PC-3 (cell line): Measurements from ENCODE around the gene FAT4. TPM values are rescaled to one million over a fixed set of nuclear protein-coding genes. Genes with fewer than 3 reads are reported as not detected.

ENCODE experiments used
- ATAC-seq: fragments of 200-7000 bp; cut with Tn5 transposase; 2 replicates; pipeline ENCODE4 v1.9.1; 2020; ENCODE audit warnings: mild to moderate bottlenecking, moderate library complexity
- BruUV-seq: library from RNA; stranded (reverse); fragments of 400-500 nt; replicated peaks from 2 replicates; lab custom pipeline; 2021; lab: Mats Ljungman, UMichigan
- CTCF ChIA-PET: fragments of 300-600 bp; sonication (Branson Sonifier 250); formaldehyde crosslinking; loops from one replicate; lab custom pipeline; 2022; ENCODE audit warnings: antibody characterized with exemption; lab: Charles Lee
- POLR2A ChIA-PET: fragments of 300-600 bp; sonication (Branson Sonifier 250); formaldehyde crosslinking; loops from one replicate; lab custom pipeline; 2022; ENCODE audit warnings: antibody characterized with exemption; ENCODE audit not compliant: unreplicated experiment; lab: Charles Lee
- DNase-seq: peaks from one replicate; pipeline ENCODE4 v3.0.0-alpha.2; 2015
- H2AFZ ChIP-seq: fragments of 300-600 bp; sonication (generic); 2 replicates; pipeline ENCODE4 v1.6.0; 2016; ENCODE audit warnings: antibody characterized with exemption, low read length
- H3F3A ChIP-seq: fragments of 300-600 bp; sonication (generic); one replicate; pipeline ENCODE4 v1.6.0; 2017; ENCODE audit warnings: antibody characterized with exemption, low read length, control low read depth, mild to moderate bottlenecking; ENCODE audit not compliant: unreplicated experiment
- H3K27ac ChIP-seq: fragments of 300-600 bp; sonication (generic); 2 replicates; pipeline ENCODE4 v1.5.1; 2016; ENCODE audit warnings: mild to moderate bottlenecking, low read length
- H3K27me3 ChIP-seq: fragments of 300-600 bp; sonication (generic); 2 replicates; pipeline ENCODE4 v1.6.1; 2016; ENCODE audit warnings: low read length, mixed read lengths
- H3K36me3 ChIP-seq: fragments of 300-600 bp; sonication (generic); 2 replicates; pipeline ENCODE4 v1.6.1; 2016; ENCODE audit warnings: low read depth, mixed run types, low read length, mixed read lengths
- H3K4me1 ChIP-seq: fragments of 300-600 bp; sonication (generic); 2 replicates; pipeline ENCODE4 v1.5.1; 2016; ENCODE audit warnings: low read length; ENCODE audit not compliant: insufficient read depth
- H3K4me2 ChIP-seq: fragments of 300-600 bp; sonication (generic); 2 replicates; pipeline ENCODE4 v1.6.0; 2016; ENCODE audit warnings: low read length
- H3K4me3 ChIP-seq: fragments of 300-600 bp; sonication (generic); 2 replicates; pipeline ENCODE4 v1.5.1; 2016; ENCODE audit warnings: mild to moderate bottlenecking, low read length, mixed read lengths
- H3K79me2 ChIP-seq: fragments of 300-600 bp; sonication (generic); 2 replicates; pipeline ENCODE4 v1.6.1; 2017; ENCODE audit warnings: low read length, mixed read lengths
- H3K9ac ChIP-seq: fragments of 300-600 bp; sonication (generic); 2 replicates; pipeline ENCODE4 v1.6.0; 2016; ENCODE audit warnings: mild to moderate bottlenecking, low read length
- H3K9me2 ChIP-seq: fragments of 300-600 bp; sonication (generic); replicated peaks from 2 replicates; pipeline ENCODE4 v1.6.1; 2016; ENCODE audit warnings: mixed run types, low read length, mixed read lengths
- H3K9me3 ChIP-seq: fragments of 300-600 bp; sonication (generic); 2 replicates; pipeline ENCODE4 v1.6.1; 2016; ENCODE audit warnings: low read length, mixed read lengths
- H4K20me1 ChIP-seq: fragments of 300-600 bp; sonication (generic); 2 replicates; pipeline ENCODE4 v1.6.1; 2016; ENCODE audit warnings: low read length, mixed read lengths
- CTCF ChIP-seq: fragments of 300-600 bp; sonication (generic); conservative IDR thresholded peaks from 2 replicates; pipeline ENCODE4 v1.5.1; 2017; ENCODE audit warnings: antibody characterized with exemption, low read depth, mild to moderate bottlenecking, low read length
- EZH2 ChIP-seq: fragments of 300-600 bp; sonication (generic); IDR thresholded peaks from one replicate; pipeline ENCODE4 v1.6.1; 2017; ENCODE audit warnings: antibody characterized with exemption, mild to moderate bottlenecking, low read length; ENCODE audit not compliant: unreplicated experiment
- EZH2phosphoT487 ChIP-seq: fragments of 300-600 bp; sonication (generic); IDR thresholded peaks from 2 replicates; pipeline ENCODE4 v1.6.1; 2018; ENCODE audit warnings: mild to moderate bottlenecking, antibody characterized with exemption, low read length, borderline replicate concordance
- intact Hi-C: fragments of 100-400 bp; cut with micrococcal nuclease; formaldehyde crosslinking; loops from 2 replicates; pipeline ENCODE4 v1.9.0; 2023
- total RNA-seq: library from RNA; depleted of rRNA; stranded (reverse); fragments of >200 nt; gene quantifications from 2 replicates; pipeline ENCODE4 v1.2.3, GENCODE V29; 2014

Gene FAT4
- total RNA-seq, 1 experiment from 2014 or later: 0.95 TPM

- H3F3A ChIP-seq: no peaks in the 10 kb centered on the region
- H3K9me2 ChIP-seq: no peaks in the 10 kb centered on the region
- no peaks in the 10 kb centered on the region for H3K9me3 ChIP-seq
- H4K20me1 ChIP-seq: no peaks in the 10 kb centered on the region
- no peak overlapping the region for H3K9ac ChIP-seq
- no peaks in the 10 kb centered on the region for H3K36me3 ChIP-seq
- no peak overlapping the region for H3K4me3 ChIP-seq
- H3K79me2 ChIP-seq: no peaks in the 10 kb centered on the region
- intact Hi-C loops: no loop called here
- ChIA-PET CTCF (no interaction called here), POLR2A (no interaction called here)
- no peak overlapping the region for H3K4me2 ChIP-seq
- no TSS peak for BruUV-seq
- TF ChIP-seq CTCF (no peak), EZH2 (no peak), EZH2phosphoT487 (no peak)
- H3K4me1 ChIP-seq: no peaks in the 10 kb centered on the region
- DNase-seq (no peak), ATAC-seq (no peak)
- H3K27me3 ChIP-seq: no peaks in the 10 kb centered on the region
- H3K27ac ChIP-seq: no peak overlapping the region
- H2AFZ ChIP-seq: no peak overlapping the region
Observed at GRCh38 chr4:125303058-125303457, 11.7 kb upstream of the FAT4 start.

GRCh38 chr4:125303821-125304220, 10.9 kb upstream of the FAT4 start:
- no peak for TF ChIP-seq CTCF
- TF ChIP-seq EZH2phosphoT487: no peak
- TF ChIP-seq EZH2: no peak
- H3K9me3 ChIP-seq: no peaks in the 10 kb centered on the region
- no peaks in the 10 kb centered on the region for H4K20me1 ChIP-seq
- no peak overlapping the region for H3K4me3 ChIP-seq
- no peak overlapping the region for H3K4me2 ChIP-seq
- no peak for DNase-seq
- intact Hi-C loops: no loop called here
- no TSS peak for BruUV-seq
- H3K79me2 ChIP-seq: no peaks in the 10 kb centered on the region
- H3K9ac ChIP-seq: no peak overlapping the region
- no peak overlapping the region for H2AFZ ChIP-seq
- no peaks in the 10 kb centered on the region for H3K9me2 ChIP-seq
- H3K27me3 ChIP-seq: no peaks in the 10 kb centered on the region
- H3K36me3 ChIP-seq: no peaks in the 10 kb centered on the region
- H3F3A ChIP-seq: no peaks in the 10 kb centered on the region
- ChIA-PET CTCF (no interaction called here), POLR2A (no interaction called here)
- H3K27ac ChIP-seq: no peak overlapping the region
- no peaks in the 10 kb centered on the region for H3K4me1 ChIP-seq
- no peak for ATAC-seq

- Histone ChIP-seq H3K79me2 (no peaks in the 10 kb centered on the region), H3K9me3 (no peaks in the 10 kb centered on the region), H3K4me2 (no peak overlapping the region), H3K27ac (no peak overlapping the region), H3K4me3 (no peak overlapping the region), H3K36me3 (no peaks in the 10 kb centered on the region), H3K27me3 (no peaks in the 10 kb centered on the region), H3F3A (no peaks in the 10 kb centered on the region), H3K9me2 (no peaks in the 10 kb centered on the region), H3K4me1 (no peaks in the 10 kb centered on the region), H2AFZ (no peak overlapping the region), H3K9ac (no peak overlapping the region), H4K20me1 (no peaks in the 10 kb centered on the region)
- ChIA-PET CTCF (no interaction called here), POLR2A (no interaction called here)
- no peak for TF ChIP-seq CTCF
- no peak for TF ChIP-seq EZH2phosphoT487
- no peak for TF ChIP-seq EZH2
- no TSS peak for BruUV-seq
- no peak for ATAC-seq
- intact Hi-C loops: no loop called here
- DNase-seq: no peak
Observed at GRCh38 chr4:125306112-125306511, 8.6 kb upstream of the FAT4 start.
